ENCODE results near the gene TNKS1BP1. TPM values are rescaled to one million over a fixed set of nuclear protein-coding genes. Genes with fewer than 3 reads are reported as not detected.

TNKS1BP1 gene
- total and polyA plus RNA-seq, 4 donors, result 28.3 to 67.1 (median 47.0) TPM

GRCh38 chr11:57320067-57320718 is 4.6 kb downstream of the TNKS1BP1 start:
- H3K36me3 ChIP-seq (ENCODE audit: control insufficient read depth in 4 of 4, insufficient read depth in 3 of 4, low read depth in 1 of 4, low read length in 3 of 4), result peaks cover 8 to 14% (median 10%) of the 10 kb centered on the region in 4 donors
- peaks cover 14 to 77% (median 60%) of the 10 kb centered on the region in 4 donors for H3K4me1 ChIP-seq (ENCODE audit: control insufficient read depth in 4 of 4, insufficient read depth in 4 of 4, low read length in 3 of 4)
- WGBS, result 90% methylated on average over 22 of the region's 22 CpGs
- H3K9ac ChIP-seq (ENCODE audit: low read depth in 1 of 2, low read length in 2 of 2), result no peak overlapping the region
- H3K4me3 ChIP-seq (ENCODE audit: low read depth in 1 of 3, low read length in 3 of 3), result no peak overlapping the region
- no peaks in the 10 kb centered on the region for H3K27me3 ChIP-seq (ENCODE audit: control insufficient read depth in 4 of 4, insufficient read depth in 4 of 4, low read length in 3 of 4)
- H3K27ac ChIP-seq (ENCODE audit: low read depth in 1 of 2, low read length in 2 of 2), result no peak overlapping the region
- no peaks in the 10 kb centered on the region for H3K9me3 ChIP-seq (ENCODE audit: control insufficient read depth in 4 of 4, low read length in 3 of 4)
- TF ChIP-seq EGR1 (IDR thresholded peaks at IDR 0.05; ENCODE audit: low read depth in 2 of 2), result no peak
- TF ChIP-seq ZBTB33 (IDR thresholded peaks at IDR 0.05), result no peak
- no peak for TF ChIP-seq HNF4A (conservative IDR thresholded peaks at IDR 0.05)
- no peak for TF ChIP-seq REST (IDR thresholded peaks at IDR 0.05)
- TF ChIP-seq JUND (IDR thresholded peaks at IDR 0.05), result no peak
- TF ChIP-seq YY1 (IDR thresholded peaks at IDR 0.05), result no peak
- no peak for TF ChIP-seq RAD21 (IDR thresholded peaks at IDR 0.05)
- no peak for TF ChIP-seq FOXA1 (IDR thresholded peaks at IDR 0.05)
- TF ChIP-seq CTCF (IDR thresholded peaks at IDR 0.05; ENCODE audit: low read depth, low read length, missing input control), result no peak
- no peak for TF ChIP-seq MAX (IDR thresholded peaks at IDR 0.05)
- TF ChIP-seq HNF4G (IDR thresholded peaks at IDR 0.05), result no peak
- no peak for TF ChIP-seq RXRA (IDR thresholded peaks at IDR 0.05)
- TF ChIP-seq TAF1 (conservative IDR thresholded peaks at IDR 0.05), result no peak
- TF ChIP-seq FOXA2 (IDR thresholded peaks at IDR 0.05), result no peak
- no peak for TF ChIP-seq NR2F2 (IDR thresholded peaks at IDR 0.05)
- no peak for TF ChIP-seq GABPA (IDR thresholded peaks at IDR 0.05 in 1 of 2, conservative IDR thresholded peaks at IDR 0.05 in 1 of 2)
- TF ChIP-seq SP1 (IDR thresholded peaks at IDR 0.05), result no peak
- no peak for TF ChIP-seq ATF3 (IDR thresholded peaks at IDR 0.05)
- no peak for DNase-seq (ENCODE audit: low spot score)

Measured in liver (tissue), 9 donors.